ENCODE data around the gene ATP11C.

Gene ATP11C

DNA sequence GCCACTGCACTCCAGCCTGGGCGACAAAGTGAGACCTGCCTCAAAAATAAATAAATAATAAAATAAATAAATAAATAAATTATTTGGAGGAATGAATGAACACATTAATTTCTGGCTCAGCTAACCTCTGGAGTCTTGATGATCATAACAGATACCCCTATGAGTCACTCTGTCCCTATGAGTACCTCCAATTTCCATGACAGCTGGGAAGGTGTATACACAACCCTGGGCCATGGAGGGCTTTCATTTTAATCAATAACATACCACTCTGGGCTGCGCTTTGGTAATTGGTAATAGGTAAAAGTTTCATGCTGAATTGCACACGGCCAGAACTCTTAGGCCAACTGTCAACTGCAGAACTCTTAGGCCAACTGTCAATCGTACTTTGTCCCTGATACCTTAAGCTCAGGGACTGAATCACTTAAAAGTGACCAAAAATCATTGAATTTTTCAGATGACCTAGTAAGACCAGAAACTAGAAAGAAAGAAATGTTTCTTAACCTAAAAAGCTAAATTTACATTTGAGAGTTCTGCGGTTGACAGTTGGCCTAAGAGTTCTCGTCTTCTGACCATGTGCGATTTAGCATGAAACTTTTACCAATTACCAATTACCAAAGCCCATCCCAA lies 112.4 kb downstream of the ATP11C start:
- no peaks in the 10 kb centered on the region for H3K36me3 ChIP-seq (ENCODE audit: control insufficient read depth in 2 of 2, insufficient read depth in 2 of 2, low read length in 2 of 2)
- H3K4me1 ChIP-seq (ENCODE audit: control insufficient read depth in 2 of 2, insufficient read depth in 2 of 2, low read length in 2 of 2) = no peaks in the 10 kb centered on the region
- peaks cover 0 to 2% of the 10 kb centered on the region in 2 donors for H3K27me3 ChIP-seq (ENCODE audit: control insufficient read depth in 2 of 2, insufficient read depth in 2 of 2, low read length in 2 of 2)
- no peak overlapping the region for H3K9ac ChIP-seq (ENCODE audit: low read depth in 1 of 2, low read length in 2 of 2)
- no peak overlapping the region for H3K27ac ChIP-seq (ENCODE audit: low read depth in 2 of 2, low read length in 2 of 2)
- no peaks in the 10 kb centered on the region for H3K9me3 ChIP-seq (ENCODE audit: control insufficient read depth in 2 of 2, low read length in 2 of 2)
- H3K4me3 ChIP-seq (ENCODE audit: low read length in 2 of 2) = no peak overlapping the region

DNA sequence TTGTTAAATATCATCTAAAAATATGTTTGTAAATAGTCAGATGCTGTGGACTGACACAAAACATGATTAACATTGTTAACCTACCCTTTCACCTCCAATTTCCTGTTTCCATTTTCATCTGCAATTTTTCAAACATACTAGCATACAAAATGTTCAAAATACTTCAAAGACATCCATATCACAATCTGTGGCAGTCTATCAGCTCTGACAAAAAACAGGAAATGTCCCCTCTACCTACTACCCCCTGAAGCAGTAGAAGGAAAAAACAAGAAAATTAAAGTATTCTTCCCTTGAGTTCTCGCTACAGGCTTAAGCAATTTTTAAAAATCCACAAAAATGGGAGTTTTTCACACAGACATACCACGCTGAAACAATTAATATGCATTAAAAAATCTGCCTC lies 116.6 kb downstream of the ATP11C start:
- Histone ChIP-seq H3K36me3 (ENCODE audit: control insufficient read depth in 2 of 2, insufficient read depth in 2 of 2, low read length in 2 of 2) (no peaks in the 10 kb centered on the region), H3K27ac (ENCODE audit: low read depth in 2 of 2, low read length in 2 of 2) (no peak overlapping the region), H3K9ac (ENCODE audit: low read depth in 1 of 2, low read length in 2 of 2) (no peak overlapping the region), H3K4me1 (ENCODE audit: control insufficient read depth in 2 of 2, insufficient read depth in 2 of 2, low read length in 2 of 2) (no peaks in the 10 kb centered on the region), H3K27me3 (ENCODE audit: control insufficient read depth in 2 of 2, insufficient read depth in 2 of 2, low read length in 2 of 2) (peaks cover 0 to 2% of the 10 kb centered on the region in 2 donors), H3K9me3 (ENCODE audit: control insufficient read depth in 2 of 2, low read length in 2 of 2) (no peaks in the 10 kb centered on the region), H3K4me3 (ENCODE audit: low read length in 2 of 2) (no peak overlapping the region)

DNA sequence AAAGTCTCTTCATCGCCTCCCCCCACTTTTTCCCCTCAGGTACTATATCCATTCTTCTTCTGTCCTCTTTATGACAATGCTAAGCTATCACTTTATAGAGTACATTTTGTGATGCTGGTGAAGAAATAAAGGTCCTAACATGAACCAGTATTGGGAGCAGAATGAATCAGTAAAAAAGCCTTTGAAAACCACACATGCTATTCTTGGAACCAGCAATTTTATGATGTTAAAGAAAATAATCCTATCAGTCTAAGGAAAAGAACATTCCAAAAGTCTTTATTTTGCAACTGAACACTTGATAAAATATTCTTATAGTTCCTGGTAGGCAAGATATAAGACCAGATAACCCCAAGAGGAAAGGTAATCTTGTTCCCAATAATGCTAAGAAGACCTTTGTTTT lies 117.1 kb downstream of the ATP11C start:
- H3K27ac ChIP-seq (ENCODE audit: low read depth in 2 of 2, low read length in 2 of 2) = no peak overlapping the region
- peaks cover 0 to 2% of the 10 kb centered on the region in 2 donors for H3K27me3 ChIP-seq (ENCODE audit: control insufficient read depth in 2 of 2, insufficient read depth in 2 of 2, low read length in 2 of 2)
- no peaks in the 10 kb centered on the region for H3K9me3 ChIP-seq (ENCODE audit: control insufficient read depth in 2 of 2, low read length in 2 of 2)
- H3K9ac ChIP-seq (ENCODE audit: low read depth in 1 of 2, low read length in 2 of 2) = no peak overlapping the region
- no peaks in the 10 kb centered on the region for H3K36me3 ChIP-seq (ENCODE audit: control insufficient read depth in 2 of 2, insufficient read depth in 2 of 2, low read length in 2 of 2)
- H3K4me3 ChIP-seq (ENCODE audit: low read length in 2 of 2) = no peak overlapping the region
- no peaks in the 10 kb centered on the region for H3K4me1 ChIP-seq (ENCODE audit: control insufficient read depth in 2 of 2, insufficient read depth in 2 of 2, low read length in 2 of 2)

DNA sequence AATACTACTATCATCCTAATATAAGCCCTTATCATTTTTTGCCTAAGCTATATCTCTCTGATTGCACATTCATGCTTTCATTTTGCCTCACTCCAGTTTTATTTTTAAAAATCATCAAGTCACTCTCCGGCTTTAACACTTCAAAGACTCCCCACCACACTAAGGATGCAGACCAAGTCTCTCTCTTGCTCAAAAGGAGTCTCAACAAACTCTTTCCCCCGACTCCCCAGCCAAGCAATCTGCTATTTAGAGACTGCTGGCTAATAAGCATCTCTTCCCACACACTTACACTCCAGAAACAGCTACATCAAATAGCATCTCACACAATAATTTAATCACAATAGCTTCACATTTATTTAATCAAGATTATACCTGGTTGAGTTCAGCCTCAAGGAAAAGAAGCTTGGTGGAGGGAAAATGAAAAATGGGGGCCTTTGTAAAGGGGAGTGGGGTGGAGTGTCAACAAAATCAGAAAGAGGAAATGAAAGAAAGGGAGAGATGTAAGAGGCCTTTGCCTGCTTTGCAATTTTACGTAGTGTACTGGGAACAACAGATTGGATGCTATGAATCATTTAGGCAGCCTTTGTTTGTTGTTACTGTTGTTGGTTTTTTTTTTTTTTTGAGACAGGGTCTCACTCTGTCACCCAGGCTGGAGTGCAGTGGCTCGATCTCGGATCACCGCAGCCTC lies 120.8 kb downstream of the ATP11C start:
- H3K27ac ChIP-seq (ENCODE audit: low read depth in 2 of 2, low read length in 2 of 2) = no peak overlapping the region
- H3K27me3 ChIP-seq (ENCODE audit: control insufficient read depth in 2 of 2, insufficient read depth in 2 of 2, low read length in 2 of 2) = no peaks in the 10 kb centered on the region
- H3K9me3 ChIP-seq (ENCODE audit: control insufficient read depth in 2 of 2, low read length in 2 of 2) = no peaks in the 10 kb centered on the region
- H3K4me1 ChIP-seq (ENCODE audit: control insufficient read depth in 2 of 2, insufficient read depth in 2 of 2, low read length in 2 of 2) = no peaks in the 10 kb centered on the region
- H3K4me3 ChIP-seq (ENCODE audit: low read length in 2 of 2) = no peak overlapping the region
- H3K36me3 ChIP-seq (ENCODE audit: control insufficient read depth in 2 of 2, insufficient read depth in 2 of 2, low read length in 2 of 2) = no peaks in the 10 kb centered on the region
- no peak overlapping the region for H3K9ac ChIP-seq (ENCODE audit: low read depth in 1 of 2, low read length in 2 of 2)

DNA sequence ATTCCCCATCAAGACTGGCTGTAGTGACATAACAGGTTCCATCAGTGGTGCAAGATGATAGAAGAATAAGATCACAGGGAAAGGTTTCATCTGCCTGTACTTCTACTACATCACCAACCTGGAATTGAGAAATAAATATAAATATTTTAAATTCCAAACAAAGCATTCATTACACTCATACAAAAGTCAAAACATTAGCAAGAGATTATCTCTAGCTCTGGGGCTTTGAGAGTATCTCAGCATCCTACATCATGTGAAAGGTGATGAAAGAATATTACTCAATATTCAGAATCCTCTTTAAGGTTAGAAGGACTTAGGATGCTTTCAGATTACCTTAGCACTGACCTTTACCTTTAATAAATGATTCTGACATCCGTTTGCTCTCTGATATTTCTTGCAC lies 128.4 kb downstream of the ATP11C start:
- no peaks in the 10 kb centered on the region for H3K27me3 ChIP-seq (ENCODE audit: control insufficient read depth in 2 of 2, insufficient read depth in 2 of 2, low read length in 2 of 2)
- peaks cover 7 to 9% of the 10 kb centered on the region in 2 donors for H3K36me3 ChIP-seq (ENCODE audit: control insufficient read depth in 2 of 2, insufficient read depth in 2 of 2, low read length in 2 of 2)
- no peak overlapping the region for H3K4me3 ChIP-seq (ENCODE audit: low read length in 2 of 2)
- H3K27ac ChIP-seq (ENCODE audit: low read depth in 2 of 2, low read length in 2 of 2) = no peak overlapping the region
- H3K9ac ChIP-seq (ENCODE audit: low read depth in 1 of 2, low read length in 2 of 2) = no peak overlapping the region
- H3K4me1 ChIP-seq (ENCODE audit: control insufficient read depth in 2 of 2, insufficient read depth in 2 of 2, low read length in 2 of 2) = no peaks in the 10 kb centered on the region
- H3K9me3 ChIP-seq (ENCODE audit: control insufficient read depth in 2 of 2, low read length in 2 of 2) = no peaks in the 10 kb centered on the region

DNA sequence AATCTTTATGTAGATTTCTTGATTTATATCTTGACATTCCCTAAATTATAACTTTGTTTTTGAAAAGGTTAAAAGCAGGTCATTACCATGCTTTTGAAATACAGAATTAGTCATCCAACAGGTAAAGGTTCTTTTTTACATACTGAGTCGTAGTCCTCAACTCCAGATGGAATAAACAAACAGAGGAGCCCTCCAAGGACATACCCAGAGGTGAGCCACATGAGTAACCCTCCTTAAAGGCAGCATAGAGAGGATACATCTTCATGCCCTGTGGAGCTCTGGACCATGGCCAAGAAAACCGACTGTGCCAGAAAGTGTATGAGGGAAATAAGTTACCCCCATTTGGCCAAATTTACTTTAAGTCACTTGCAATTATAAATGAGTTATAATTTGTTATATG lies 129.6 kb downstream of the ATP11C start:
- Histone ChIP-seq H3K4me3 (ENCODE audit: low read length in 2 of 2) (no peak overlapping the region), H3K27me3 (ENCODE audit: control insufficient read depth in 2 of 2, insufficient read depth in 2 of 2, low read length in 2 of 2) (no peaks in the 10 kb centered on the region), H3K9ac (ENCODE audit: low read depth in 1 of 2, low read length in 2 of 2) (no peak overlapping the region), H3K36me3 (ENCODE audit: control insufficient read depth in 2 of 2, insufficient read depth in 2 of 2, low read length in 2 of 2) (peaks cover 7 to 9% of the 10 kb centered on the region in 2 donors), H3K27ac (ENCODE audit: low read depth in 2 of 2, low read length in 2 of 2) (no peak overlapping the region), H3K9me3 (ENCODE audit: control insufficient read depth in 2 of 2, low read length in 2 of 2) (no peaks in the 10 kb centered on the region), H3K4me1 (ENCODE audit: control insufficient read depth in 2 of 2, insufficient read depth in 2 of 2, low read length in 2 of 2) (no peaks in the 10 kb centered on the region)

DNA sequence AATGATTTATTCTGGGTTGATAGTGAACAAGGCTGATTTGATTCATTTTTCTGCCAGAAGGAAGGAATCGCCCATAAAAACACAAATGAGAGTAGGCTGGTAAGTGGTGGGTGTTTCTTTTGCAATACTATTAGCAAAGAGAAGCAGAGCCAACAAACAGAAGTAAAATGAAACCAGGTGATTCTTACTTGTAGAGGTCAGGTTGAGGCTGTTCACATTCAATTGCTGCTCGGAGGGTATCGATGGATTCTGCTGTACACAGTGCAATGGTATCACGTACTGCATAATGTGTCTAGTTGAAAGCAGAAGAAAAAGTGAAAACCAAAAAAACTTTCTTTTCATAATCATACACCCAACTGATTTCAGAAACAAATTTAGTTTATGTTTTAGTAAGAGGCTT lies 130.8 kb downstream of the ATP11C start:
- H3K27ac ChIP-seq (ENCODE audit: low read depth in 2 of 2, low read length in 2 of 2) = no peak overlapping the region
- no peak overlapping the region for H3K9ac ChIP-seq (ENCODE audit: low read depth in 1 of 2, low read length in 2 of 2)
- H3K36me3 ChIP-seq (ENCODE audit: control insufficient read depth in 2 of 2, insufficient read depth in 2 of 2, low read length in 2 of 2) = peaks cover 9 to 10% of the 10 kb centered on the region in 2 donors
- H3K4me3 ChIP-seq (ENCODE audit: low read length in 2 of 2) = no peak overlapping the region
- H3K9me3 ChIP-seq (ENCODE audit: control insufficient read depth in 2 of 2, low read length in 2 of 2) = no peaks in the 10 kb centered on the region
- no peaks in the 10 kb centered on the region for H3K4me1 ChIP-seq (ENCODE audit: control insufficient read depth in 2 of 2, insufficient read depth in 2 of 2, low read length in 2 of 2)
- no peaks in the 10 kb centered on the region for H3K27me3 ChIP-seq (ENCODE audit: control insufficient read depth in 2 of 2, insufficient read depth in 2 of 2, low read length in 2 of 2)

DNA sequence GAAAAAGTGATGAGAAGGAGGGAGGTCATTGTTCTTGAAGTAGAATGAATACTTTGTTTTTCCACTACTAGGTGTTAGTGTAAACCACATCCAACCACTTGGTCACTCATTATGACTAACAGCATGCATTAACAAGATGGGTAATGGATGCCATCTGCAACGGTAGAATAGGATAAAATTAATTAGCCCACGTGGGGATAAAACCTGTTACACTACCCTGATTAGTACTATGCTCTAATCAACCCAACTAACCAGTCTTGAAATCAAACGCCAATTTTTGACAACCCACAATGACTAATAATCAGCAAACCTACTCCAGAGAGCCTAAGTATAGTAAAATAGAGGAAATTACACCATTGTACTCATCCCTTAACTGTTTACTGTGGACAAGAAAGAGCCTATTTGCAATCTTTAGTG lies 131.4 kb downstream of the ATP11C start:
- peaks cover 9 to 10% of the 10 kb centered on the region in 2 donors for H3K36me3 ChIP-seq (ENCODE audit: control insufficient read depth in 2 of 2, insufficient read depth in 2 of 2, low read length in 2 of 2)
- H3K9ac ChIP-seq (ENCODE audit: low read depth in 1 of 2, low read length in 2 of 2) = no peak overlapping the region
- no peak overlapping the region for H3K27ac ChIP-seq (ENCODE audit: low read depth in 2 of 2, low read length in 2 of 2)
- no peaks in the 10 kb centered on the region for H3K27me3 ChIP-seq (ENCODE audit: control insufficient read depth in 2 of 2, insufficient read depth in 2 of 2, low read length in 2 of 2)
- no peak overlapping the region for H3K4me3 ChIP-seq (ENCODE audit: low read length in 2 of 2)
- H3K4me1 ChIP-seq (ENCODE audit: control insufficient read depth in 2 of 2, insufficient read depth in 2 of 2, low read length in 2 of 2) = no peaks in the 10 kb centered on the region
- H3K9me3 ChIP-seq (ENCODE audit: control insufficient read depth in 2 of 2, low read length in 2 of 2) = no peaks in the 10 kb centered on the region

DNA sequence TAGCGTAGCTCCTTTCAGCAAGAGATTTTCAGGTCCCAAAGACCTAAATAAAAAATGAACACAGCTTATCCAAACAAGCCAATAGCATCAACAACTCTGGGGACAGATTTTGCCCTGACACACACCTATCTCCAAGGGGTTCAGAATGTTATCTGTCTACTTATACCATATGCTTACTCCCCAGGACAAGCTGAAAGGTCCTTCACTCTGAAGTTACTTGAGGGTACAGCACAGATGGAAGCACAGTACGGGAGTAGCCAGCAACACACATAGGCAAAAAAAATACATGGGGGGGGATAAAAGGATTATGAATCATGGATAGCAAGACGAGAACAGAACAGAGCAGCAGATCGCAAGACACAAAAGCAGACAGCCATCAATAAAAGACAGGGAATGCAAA lies 134.2 kb downstream of the ATP11C start:
- Histone ChIP-seq H3K9ac (ENCODE audit: low read depth in 1 of 2, low read length in 2 of 2) (no peak overlapping the region), H3K4me3 (ENCODE audit: low read length in 2 of 2) (no peak overlapping the region), H3K36me3 (ENCODE audit: control insufficient read depth in 2 of 2, insufficient read depth in 2 of 2, low read length in 2 of 2) (peaks cover 9 to 10% of the 10 kb centered on the region in 2 donors), H3K27me3 (ENCODE audit: control insufficient read depth in 2 of 2, insufficient read depth in 2 of 2, low read length in 2 of 2) (no peaks in the 10 kb centered on the region), H3K27ac (ENCODE audit: low read depth in 2 of 2, low read length in 2 of 2) (no peak overlapping the region), H3K9me3 (ENCODE audit: control insufficient read depth in 2 of 2, low read length in 2 of 2) (no peaks in the 10 kb centered on the region), H3K4me1 (ENCODE audit: control insufficient read depth in 2 of 2, insufficient read depth in 2 of 2, low read length in 2 of 2) (no peaks in the 10 kb centered on the region)

DNA sequence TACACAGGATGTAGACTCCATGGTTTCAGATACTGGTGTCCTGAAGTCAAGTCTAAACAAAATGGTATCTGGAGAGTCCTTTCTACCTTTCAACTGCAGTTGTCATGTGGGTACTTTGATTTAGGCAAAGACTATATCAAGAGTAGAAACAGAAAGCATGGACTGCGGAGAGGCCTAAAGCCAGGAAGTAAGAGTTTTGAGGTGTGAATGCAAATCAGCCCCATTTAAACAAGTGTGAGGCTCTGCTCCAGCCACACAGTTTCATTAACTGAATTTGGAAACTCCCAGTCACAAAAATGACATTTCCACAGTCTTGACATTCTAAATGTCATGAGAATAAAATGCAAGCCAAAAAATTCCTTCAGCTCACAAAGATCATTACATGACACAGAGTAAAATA lies 137.7 kb downstream of the ATP11C start:
- H3K9ac ChIP-seq (ENCODE audit: low read depth in 1 of 2, low read length in 2 of 2) = no peak overlapping the region
- H3K36me3 ChIP-seq (ENCODE audit: control insufficient read depth in 2 of 2, insufficient read depth in 2 of 2, low read length in 2 of 2) = peaks cover under 1 to 8% of the 10 kb centered on the region in 2 donors
- no peaks in the 10 kb centered on the region for H3K4me1 ChIP-seq (ENCODE audit: control insufficient read depth in 2 of 2, insufficient read depth in 2 of 2, low read length in 2 of 2)
- no peak overlapping the region for H3K27ac ChIP-seq (ENCODE audit: low read depth in 2 of 2, low read length in 2 of 2)
- no peak overlapping the region for H3K4me3 ChIP-seq (ENCODE audit: low read length in 2 of 2)
- no peaks in the 10 kb centered on the region for H3K27me3 ChIP-seq (ENCODE audit: control insufficient read depth in 2 of 2, insufficient read depth in 2 of 2, low read length in 2 of 2)
- H3K9me3 ChIP-seq (ENCODE audit: control insufficient read depth in 2 of 2, low read length in 2 of 2) = no peaks in the 10 kb centered on the region

Data from mucosa of rectum (tissue), 2 donors.